Gastroesophageal sphincter (tissue), 3 donors: Measurements from ENCODE around the gene GLI2.

Experiments
- POLR2A ChIP-seq, 2 donors: fragments of 450-650 bp; IDR thresholded peaks; one replicate each; pipeline ENCODE4 v1.6.1; 2017; ENCODE audit warnings: antibody characterized with exemption in 2 of 2, mild to moderate bottlenecking in 2 of 2, moderate library complexity in 1 of 2
- POLR2AphosphoS5 ChIP-seq: sonication (generic); formaldehyde crosslinking; IDR thresholded peaks from one replicate; pipeline ENCODE4 v1.6.1; 2017; ENCODE audit warnings: antibody characterized with exemption
- TF ChIP-seq, protein P1 (sequence below), 4 experiments: fragments of 200-600 bp in 2 of 4; fragments of 450-650 bp in 2 of 4; sonication (generic) in 1 of 4; IDR thresholded peaks; one replicate each; pipeline ENCODE4 v1.5.1; 2017 to 2019; ENCODE audit warnings: antibody characterized with exemption in 4 of 4, mild to moderate bottlenecking in 2 of 4, moderate library complexity in 2 of 4

DNA sequence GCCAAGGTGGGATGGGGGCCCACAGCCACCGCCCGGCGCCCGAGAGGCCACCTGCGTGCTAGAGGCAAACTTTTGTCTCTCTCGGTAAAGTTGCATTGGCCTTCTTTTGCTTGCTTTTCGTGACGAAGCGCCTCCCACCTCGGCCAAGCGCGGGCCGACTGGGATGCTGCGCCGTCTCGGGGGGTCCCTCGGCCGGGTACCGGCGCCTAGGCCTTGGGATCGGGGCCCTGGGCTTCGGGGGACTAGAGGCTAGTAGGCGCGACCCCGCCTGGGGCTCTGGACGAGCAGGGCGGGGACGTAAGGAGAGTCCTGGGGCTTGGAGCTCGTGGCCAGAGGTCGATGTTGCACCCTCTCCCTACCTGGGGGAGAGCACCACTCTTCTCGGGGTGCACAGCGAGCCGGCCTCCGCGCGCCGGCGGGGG lies 545 bp downstream of the GLI2 start:
- TF ChIP-seq POLR2AphosphoS5 = no peak
- TF ChIP-seq, protein P1, sequence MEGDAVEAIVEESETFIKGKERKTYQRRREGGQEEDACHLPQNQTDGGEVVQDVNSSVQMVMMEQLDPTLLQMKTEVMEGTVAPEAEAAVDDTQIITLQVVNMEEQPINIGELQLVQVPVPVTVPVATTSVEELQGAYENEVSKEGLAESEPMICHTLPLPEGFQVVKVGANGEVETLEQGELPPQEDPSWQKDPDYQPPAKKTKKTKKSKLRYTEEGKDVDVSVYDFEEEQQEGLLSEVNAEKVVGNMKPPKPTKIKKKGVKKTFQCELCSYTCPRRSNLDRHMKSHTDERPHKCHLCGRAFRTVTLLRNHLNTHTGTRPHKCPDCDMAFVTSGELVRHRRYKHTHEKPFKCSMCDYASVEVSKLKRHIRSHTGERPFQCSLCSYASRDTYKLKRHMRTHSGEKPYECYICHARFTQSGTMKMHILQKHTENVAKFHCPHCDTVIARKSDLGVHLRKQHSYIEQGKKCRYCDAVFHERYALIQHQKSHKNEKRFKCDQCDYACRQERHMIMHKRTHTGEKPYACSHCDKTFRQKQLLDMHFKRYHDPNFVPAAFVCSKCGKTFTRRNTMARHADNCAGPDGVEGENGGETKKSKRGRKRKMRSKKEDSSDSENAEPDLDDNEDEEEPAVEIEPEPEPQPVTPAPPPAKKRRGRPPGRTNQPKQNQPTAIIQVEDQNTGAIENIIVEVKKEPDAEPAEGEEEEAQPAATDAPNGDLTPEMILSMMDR (IDR thresholded peaks at IDR 0.05) = no peak
- TF ChIP-seq POLR2A (IDR thresholded peaks at IDR 0.05) = no peak
